ENCODE results near the gene GRIN2A.

The GRIN2A gene

DNA sequence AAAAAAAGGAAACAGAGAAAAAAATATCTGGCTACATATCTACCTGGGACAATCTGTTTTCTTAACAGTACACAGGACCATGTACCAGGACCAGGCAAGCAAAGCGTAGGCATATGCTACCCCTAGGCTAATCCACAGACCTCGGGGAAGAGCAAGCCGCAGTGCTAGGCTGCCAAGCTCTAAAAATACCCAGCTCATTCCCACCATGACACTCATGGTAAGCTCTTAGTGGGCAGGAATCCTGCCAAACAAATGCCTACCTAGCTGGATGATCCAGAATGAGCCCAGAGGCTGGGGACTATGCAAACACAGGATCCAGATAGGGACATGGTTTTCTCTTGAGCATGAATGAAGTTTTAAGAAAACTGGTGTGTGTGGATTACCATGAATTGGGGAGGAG lies 95.6 kb downstream of the GRIN2A start:
- DNase-seq (ENCODE audit: low read depth) = no peak

DNA sequence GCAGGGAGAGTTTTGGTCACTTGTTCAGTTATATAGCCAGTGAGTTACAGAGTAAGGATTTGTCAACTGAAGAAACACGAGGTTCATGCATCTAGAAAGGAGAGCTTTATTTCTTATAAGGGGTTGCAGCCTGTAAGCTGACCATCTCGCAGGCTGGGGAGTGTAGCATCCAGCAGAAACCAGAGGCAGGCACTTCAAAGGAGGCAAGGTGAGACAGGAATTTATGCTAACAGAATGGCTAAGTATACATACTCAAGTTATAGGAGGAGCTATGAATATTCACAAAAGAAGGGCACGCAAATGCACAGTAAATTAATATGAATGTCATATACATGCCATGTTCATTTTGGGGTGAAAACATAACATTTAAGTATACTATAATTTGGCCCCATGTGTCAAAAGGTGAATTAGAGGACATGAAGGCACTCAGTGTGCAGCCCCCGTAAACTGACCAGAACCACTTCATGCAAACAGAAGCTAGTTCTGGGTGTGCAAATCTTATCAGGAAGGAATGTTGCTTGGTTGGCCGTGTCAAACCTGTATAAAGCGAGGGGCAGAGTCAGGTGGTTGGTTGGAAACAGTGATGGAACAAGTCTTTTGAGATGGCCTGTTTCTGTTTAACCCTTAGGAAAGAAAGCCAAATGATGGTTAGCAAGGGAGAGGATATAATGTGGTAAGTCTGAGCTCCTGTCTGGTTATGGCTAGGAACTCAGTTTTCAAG lies 97.0 kb downstream of the GRIN2A start:
- no peak for DNase-seq (ENCODE audit: low read depth)

DNA sequence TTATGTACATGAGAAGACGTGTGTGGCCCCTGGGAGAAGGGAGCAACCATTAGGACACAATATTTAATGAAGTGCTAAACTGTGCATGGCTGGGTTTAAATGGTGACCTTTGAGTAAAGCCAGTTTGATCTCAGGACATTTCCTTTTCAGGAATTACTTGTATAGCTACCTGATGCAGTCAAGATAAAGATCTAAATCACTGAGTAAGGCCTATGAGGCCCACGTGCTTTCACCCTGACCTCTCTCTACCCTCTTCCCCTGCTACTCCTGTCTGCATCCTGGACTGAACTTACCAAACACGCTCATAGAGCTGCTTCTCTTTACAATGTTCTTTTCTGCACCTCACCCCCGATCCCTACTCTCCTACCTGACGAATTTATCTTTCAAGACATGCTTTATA lies 98.9 kb downstream of the GRIN2A start:
- no peak for DNase-seq (ENCODE audit: low read depth)

DNA sequence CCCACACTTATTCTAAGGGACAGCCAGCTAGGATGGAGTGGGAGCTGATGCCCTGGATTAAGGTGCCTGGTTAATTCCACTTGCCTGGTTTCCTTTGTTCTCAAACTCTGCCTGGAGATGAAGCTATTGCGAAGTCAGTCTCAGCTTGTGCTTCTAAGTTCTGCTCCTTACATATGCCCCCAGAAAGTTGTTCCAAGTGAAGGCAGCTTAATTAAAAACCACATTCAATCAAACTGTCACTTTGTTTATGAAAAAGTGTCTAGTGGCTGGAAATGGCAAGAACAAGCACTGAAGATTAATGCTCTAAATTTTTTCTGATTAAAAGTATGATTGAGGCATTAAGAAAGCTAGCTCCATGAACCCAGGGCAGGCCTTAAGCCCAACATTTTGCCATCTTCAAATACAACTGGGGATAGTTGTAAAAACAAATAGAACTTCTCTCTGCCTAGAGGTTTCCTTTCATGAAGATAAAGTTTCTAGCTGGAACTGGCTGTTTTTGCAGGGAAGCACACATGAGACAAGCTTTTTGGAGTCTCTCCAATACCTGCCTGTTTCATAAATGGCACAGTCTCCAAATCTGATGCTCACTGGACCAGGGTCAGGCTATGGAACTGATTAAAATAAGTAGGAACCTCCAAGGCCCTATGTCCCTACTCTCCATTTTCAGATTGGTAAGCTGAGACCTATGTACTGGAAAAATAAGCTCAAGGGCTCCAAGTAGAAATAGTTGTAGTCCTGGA lies 100.9 kb downstream of the GRIN2A start:
- no peak for DNase-seq (ENCODE audit: low read depth)

DNA sequence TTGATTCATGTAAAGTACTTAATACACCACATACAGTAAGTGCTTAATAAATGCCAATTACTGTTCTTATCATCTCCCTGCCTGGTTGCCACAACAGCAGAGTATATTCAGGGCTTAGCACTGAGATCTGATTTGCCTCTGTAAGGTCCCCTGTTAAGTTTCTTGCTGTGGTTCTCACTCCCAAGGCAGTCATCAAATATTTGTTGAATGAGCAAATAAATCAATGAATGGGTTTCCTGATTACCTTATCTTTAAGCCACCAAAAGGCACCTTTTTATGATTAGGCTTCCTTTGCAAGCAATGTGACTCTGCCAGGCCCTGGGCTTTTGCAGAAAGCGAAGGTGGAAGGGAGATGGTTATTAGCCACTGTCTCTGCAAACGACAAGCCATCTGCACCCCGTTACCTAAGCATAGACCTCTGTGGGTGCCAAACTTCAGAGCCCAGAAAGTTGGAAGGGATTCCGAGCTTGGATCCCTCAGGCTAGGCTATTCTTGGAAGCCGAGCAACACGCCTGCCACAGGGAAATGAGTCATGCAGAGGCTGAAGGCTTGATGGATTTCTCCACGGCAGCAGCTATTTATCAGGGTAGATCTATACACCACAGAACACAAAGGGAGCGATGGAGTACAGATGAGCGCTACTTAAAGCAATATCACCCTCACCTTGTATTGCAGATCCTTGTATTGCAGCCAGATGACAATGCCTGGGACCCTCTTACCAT lies 102.0 kb downstream of the GRIN2A start:
- peak; percentile 81 for DNase-seq (ENCODE audit: low read depth)

DNA sequence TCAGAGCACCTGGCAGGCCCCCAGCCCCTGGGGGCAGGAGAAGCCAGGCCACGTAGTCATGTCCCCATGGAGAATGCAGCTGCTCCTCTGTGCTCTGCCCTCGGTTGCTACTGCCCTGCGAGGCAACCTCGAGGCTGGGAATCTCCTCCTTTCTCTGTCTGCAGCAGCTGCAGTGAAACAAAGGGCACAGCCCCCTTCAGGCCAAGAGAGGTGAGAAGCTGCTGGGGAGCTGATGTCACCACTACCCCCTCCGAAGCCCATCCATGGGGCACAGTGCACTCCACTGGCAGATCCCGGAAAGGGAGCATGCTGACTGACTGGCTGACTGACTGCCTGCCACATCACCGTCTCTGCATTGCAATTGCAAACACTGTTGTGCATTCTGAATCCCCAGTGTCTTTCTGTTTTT lies 103.7 kb downstream of the GRIN2A start:
- no peak for DNase-seq (ENCODE audit: low read depth)

DNA sequence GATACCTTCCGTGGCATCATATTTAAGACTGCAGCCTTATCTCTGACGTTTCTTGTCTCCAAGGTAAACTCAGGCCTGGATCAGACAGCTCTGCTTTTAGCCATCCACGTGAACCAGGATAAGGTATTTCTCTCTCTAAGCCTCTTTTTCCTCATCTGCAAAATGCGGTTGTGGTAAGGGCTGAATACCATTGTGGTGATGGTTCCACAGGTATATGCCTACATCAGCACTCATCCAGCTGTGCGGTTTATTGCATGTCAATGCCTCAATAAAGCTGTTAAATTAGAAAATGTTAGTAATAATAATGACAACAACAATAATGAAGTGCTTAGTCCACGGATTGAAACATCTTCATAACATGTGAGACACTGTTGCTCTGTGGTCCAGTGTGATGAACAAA lies 104.4 kb downstream of the GRIN2A start:
- DNase-seq (ENCODE audit: low read depth) = no peak

DNA sequence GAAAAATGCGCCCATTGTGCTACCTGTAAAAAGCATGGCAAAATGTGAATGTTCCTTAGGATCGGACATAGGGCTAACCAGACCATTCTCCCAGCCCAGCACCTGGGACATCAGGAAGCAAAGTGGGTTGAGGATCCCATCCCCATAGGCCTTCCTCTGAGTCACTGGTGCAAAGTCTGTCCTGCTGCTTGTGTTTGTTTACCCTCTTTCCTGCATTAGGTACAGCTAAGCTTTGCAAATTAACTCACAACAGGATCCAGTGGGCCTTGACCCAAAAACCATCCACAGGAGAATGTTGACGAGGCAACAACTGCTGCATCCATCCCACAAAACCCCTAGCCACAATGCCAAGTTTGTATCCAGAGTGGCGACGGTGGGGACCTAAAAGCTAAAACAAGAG lies 106.2 kb downstream of the GRIN2A start:
- no peak for DNase-seq (ENCODE audit: low read depth)

DNA sequence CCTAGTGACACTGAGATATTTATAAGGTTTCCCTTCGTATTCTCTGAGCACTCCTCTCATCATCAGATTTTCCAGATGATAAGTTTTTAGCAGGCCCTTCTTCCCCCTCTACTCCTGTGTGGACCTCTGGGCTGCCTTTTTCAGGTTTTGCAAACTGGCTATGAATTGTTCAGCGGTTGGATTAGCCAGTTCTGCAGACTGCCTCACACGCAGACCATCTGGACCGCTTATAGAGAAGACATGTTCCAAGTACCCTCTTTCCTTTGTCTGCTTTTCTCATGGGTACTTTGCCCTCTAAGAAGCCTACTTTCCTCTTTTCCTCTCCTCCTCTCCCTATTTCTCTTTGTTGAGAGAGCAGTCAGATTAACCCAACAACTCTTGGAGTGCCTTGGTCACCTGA lies 111.6 kb downstream of the GRIN2A start:
- no peak for DNase-seq (ENCODE audit: low read depth)

DNA sequence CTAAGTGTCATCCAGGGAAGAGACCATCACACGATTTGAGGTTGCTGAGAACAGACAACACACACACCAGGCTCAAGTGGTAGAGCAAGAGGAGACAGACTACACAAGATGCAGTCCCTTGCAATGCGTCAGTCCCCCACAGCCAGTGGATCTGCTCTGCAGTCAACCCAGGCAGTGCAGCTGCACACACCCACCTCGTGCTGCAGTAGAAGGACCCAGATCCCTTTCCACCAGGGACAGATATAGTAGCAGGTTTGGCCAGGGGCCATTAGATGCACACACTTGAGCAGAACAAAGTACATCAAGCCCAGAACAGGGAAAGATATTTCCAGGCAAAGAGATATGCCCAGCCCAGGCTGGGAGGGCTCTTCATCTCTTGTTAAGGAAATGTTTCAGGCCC lies 112.9 kb downstream of the GRIN2A start:
- DNase-seq (ENCODE audit: low read depth) = no peak

DNA sequence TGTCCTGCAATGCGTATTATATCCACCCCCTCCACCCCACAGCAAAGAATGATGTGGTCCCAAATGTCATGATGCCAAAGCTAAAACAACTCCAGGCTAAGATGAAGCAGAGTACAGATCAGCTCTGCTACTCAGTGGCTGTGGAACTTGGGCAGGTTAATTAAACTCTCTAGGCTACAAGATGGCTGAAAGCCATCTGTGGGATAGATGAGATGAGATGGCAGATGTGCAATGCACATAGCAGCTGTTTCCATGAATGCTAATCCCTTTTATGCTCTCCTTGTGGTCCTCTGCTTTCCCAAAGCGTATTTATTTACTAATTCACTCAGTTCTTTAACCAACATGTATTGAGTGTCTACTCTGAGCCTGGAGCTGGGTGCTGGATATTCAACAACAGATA lies 114.4 kb downstream of the GRIN2A start:
- DNase-seq (ENCODE audit: low read depth) = no peak

DNA sequence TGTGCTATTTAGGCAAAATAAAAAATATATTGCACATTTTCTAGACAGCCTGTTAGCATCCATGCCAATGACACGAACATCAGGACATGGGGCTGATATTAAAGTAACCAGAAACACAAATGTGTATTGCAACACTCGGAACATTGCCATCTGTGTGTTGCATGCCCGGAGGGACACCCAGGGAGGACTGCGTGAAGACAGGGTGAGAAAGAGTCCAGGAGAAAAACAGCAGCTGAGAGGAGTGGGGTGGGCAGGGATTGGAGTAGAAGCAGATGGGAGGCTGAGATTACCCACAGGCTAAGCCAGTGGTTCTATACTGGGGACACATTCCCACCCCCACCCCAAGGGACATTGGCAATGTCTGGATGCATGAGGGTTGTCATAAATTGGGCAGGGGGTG lies 114.8 kb downstream of the GRIN2A start:
- no peak for DNase-seq (ENCODE audit: low read depth)

DNA sequence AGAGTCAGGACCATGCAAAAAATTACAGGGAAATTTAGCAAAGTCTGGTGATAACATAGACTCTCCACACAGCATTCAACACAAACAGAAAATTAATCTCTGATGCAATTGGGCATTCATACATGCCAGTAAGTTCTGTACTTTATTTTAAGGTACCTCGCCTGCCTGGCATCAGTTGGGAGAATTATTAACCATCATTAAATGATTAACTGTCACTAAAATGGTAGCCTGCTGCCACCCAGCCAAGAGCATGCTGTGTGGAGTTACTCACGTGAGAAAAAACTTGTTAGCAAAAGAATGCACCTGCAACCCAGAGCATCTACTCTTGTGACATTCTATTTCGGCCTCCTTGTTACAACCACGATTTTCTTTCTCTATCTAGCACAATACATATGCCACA lies 117.2 kb downstream of the GRIN2A start:
- no peak for DNase-seq (ENCODE audit: low read depth)

DNA sequence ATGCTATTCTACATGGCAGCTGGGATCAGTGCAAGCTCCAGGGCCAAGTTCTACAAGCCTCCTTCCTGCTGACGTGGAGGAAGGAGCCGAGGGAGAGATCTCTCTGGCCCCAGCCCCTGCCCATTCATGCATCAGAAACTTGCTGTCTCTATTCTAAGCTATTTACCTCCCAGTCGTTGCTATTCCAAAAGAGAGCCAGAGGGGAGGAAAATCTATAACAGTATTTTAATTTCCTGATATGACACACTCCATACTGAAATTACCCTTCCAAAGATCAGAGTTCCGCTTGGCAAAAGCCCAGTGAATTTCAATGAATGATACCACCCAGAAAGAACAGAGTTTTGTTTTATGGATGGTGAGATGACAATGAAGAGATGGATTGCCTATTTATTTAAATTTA lies 133.4 kb downstream of the GRIN2A start:
- DNase-seq (ENCODE audit: low read depth) = no peak

DNA sequence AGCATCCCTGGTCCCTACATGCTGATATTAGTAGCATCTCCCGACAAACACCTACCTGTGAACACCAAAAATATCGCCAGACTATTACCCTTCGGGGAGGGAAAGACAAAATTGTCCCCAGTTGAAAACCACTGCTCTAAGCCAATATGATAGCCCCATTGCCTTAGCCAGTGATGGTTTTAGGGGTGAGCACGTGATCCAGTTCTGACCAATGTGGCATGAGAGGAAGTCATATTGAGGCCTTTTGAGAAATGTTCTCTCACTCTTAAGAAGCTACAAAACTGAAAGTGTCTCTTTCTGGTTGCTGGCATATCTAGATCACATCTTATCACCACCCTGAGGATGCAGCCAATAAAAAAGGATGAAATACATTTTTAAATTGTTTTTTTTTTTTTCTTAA lies 136.3 kb downstream of the GRIN2A start:
- DNase-seq (ENCODE audit: low read depth) = no peak

DNA sequence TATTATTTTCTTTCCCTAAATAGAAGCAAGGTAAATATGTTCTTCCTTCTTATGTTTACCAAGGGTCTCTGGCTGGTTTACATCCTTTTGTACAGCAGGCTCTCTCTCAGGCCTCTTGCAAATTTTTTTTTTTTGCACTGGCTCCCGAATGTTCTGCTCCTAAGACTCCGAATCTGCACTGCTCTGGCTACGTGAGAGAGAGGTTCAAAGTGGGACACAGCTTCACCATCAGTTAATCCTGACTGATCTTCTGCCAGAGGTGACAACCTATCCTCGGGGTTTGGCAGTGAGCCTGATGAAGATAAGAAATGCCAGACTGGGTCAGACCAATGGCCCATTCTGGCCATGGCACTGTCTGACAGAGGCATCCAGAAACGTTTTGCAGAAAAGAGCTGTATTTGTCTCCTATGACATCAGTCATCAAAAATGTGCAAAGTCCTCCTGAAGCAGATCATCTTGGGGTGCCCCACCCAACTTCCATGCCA lies 136.9 kb downstream of the GRIN2A start:
- no peak for DNase-seq (ENCODE audit: low read depth)

DNA sequence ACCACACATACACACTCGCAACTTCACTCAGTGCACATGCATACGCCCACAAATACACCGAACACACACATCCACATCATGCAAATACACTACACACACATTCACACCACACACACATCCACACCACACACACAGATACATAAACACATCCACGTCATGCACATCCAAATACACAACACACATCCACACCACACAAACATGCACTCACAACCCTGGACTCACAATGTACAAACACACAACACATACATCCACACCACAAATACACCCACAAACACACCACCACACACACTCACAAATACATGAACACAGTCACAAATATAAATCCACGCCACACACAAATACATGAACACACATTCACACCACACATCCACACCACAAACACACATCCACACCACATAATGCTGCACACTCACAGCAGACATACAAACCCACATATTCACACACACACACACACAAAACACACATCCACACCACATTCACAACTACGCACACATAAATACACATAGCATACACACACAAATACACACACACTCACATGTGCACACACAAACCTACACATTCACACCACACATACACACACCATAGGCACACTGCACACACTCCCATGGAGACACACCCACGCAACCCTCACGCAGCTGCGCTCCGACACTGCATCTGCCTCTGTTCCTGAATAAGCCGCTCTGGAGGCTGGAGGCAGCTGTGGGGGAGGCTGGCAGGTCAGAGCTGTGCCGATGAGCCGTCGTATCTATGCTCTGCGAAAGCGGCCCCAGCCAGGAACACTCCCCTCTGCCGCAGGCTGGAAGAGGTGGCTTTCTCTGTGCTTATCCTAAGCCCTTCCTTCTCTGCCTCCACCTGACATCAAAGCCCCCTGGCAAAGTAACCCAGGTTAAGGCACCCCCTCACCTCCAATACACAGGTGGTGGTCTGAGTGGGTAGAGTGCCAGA lies 141.8 kb downstream of the GRIN2A start:
- DNase-seq (ENCODE audit: low read depth) = no peak

DNA sequence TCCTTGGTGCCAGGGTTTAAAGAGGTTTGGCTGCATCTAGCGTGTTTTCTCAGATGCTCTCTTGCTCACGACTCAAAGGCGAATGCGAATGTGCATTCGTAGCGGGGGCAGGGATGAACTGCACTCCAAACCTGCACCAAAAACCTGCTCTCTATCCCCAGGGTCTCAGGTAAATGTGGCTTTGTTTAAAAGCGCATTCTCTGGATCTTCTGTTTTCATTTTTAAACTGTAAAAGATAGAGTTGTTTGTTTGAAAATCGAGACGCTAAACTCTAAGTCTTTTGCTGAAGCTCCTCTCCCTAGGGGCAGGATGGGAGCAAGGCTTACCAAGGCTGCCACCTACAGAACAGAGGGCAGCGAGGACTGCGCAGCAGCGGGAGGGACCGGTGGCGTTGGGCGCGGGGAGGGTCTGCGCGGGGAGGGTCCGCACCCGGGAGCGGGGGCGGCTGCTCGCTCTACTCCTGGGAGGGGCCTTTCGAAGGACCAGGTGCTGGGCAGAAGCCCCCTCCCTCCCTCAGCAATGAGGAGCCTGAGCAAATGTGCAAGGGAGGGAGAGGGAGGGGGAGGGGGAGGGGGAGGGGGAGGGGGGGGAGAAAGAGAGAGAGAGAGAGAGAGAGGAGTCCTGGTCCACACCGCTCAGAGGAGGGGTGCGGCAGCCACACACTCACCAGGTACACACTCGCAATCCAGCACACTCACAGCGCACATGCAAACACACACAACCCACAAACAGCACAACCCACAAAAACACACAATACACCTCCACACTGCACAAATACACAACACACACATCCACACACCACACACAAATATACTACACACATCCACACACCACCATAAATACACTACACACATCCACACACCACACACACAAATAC lies 142.8 kb downstream of the GRIN2A start:
- DNase-seq (ENCODE audit: low read depth) = no peak

DNA sequence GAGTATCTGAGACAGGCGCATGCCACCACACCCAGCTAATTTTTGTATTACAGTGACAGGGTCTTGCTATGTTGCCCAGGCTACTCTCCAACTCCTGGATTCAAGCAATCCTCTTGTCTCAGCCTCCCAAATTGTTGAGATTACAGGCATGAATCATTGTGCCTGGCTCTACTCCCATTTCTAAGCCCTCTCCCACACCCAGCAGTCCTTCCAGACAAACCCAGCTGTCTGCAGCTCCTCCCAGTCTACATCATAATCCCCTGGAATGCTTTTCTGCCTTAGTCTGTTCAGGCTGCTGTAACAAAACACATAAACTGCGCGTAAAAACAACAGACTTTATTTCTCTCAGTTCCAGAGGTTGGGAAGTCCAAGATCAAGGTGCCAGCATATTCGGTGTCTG lies 144.5 kb downstream of the GRIN2A start:
- no peak for DNase-seq (ENCODE audit: low read depth)

DNA sequence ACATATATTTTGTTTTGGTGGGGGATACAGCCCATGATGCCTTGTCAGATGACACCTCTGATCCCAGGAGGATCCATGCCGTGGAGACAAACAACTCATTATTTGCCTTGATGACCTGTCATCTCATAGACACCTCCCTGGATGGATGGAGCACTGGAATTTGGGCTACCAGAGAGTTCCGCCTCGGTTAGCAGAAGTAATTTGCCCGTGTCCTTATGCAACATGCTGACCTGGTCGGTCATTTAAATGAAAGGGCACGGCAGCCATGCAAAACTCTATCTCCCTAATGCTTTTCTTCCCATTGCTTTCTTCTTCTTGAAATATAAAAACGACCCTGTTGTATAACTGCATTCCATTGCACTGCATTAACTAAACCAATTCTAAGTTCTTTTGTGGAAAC lies 145.3 kb downstream of the GRIN2A start:
- no peak for DNase-seq (ENCODE audit: low read depth)

DNA sequence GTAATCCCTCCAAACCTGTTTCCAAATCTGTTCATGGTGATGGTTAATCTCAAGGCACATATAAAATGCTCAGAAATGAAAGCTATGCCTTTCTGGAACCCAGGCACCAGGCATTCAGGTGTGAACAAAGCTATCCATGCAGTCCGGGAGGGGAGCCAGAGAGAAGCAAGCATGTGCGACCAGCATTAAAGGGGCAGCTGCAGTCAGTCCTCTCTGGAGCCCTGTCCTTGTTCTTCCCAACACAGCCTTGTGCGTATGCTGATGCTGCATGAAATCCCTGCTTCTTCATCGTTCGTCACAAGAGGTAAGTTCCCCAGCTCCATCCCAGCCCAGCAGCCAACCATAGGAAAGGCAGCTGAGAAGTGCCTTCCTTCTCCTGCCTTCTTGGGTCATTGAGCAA lies 148.7 kb downstream of the GRIN2A start:
- DNase-seq (ENCODE audit: low read depth) = no peak
